ENCODE measurements around the gene SPATA25.

- TF ChIP-seq CTCF (IDR thresholded peaks at IDR 0.05; ENCODE audit: low read depth, low read length, missing input control) = no peak
- no peak for TF ChIP-seq RAD21 (IDR thresholded peaks at IDR 0.05)
- no peak for TF ChIP-seq MAX (IDR thresholded peaks at IDR 0.05)
- TF ChIP-seq REST (IDR thresholded peaks at IDR 0.05) = no peak
- no peak for TF ChIP-seq TAF1 (conservative IDR thresholded peaks at IDR 0.05)
- TF ChIP-seq EGR1 (IDR thresholded peaks at IDR 0.05; ENCODE audit: low read depth in 2 of 2) = no peak
- no peak for TF ChIP-seq GABPA (IDR thresholded peaks at IDR 0.05 in 1 of 2, conservative IDR thresholded peaks at IDR 0.05 in 1 of 2)
- no peak for TF ChIP-seq SP1 (IDR thresholded peaks at IDR 0.05)
- no peak for TF ChIP-seq ZBTB33 (IDR thresholded peaks at IDR 0.05)
- TF ChIP-seq JUND (IDR thresholded peaks at IDR 0.05) = no peak
- TF ChIP-seq HNF4G (IDR thresholded peaks at IDR 0.05) = no peak
- TF ChIP-seq YY1 (IDR thresholded peaks at IDR 0.05) = no peak
- no peak for TF ChIP-seq ATF3 (IDR thresholded peaks at IDR 0.05)
Observed at GRCh38 chr20:45913116-45913515, 25.7 kb upstream of the SPATA25 start.

All from liver (tissue), 3 donors.